Hippocampal formation (tissue), 2 donors: ENCODE results near the gene FMNL1.
"Not testable (repeated sequence)": the region's sequence is repeated elsewhere in the genome, so short reads cannot be mapped to it uniquely, and the experiment has no call there.

Source experiments
- DNase-seq, 2 donors: peaks; one replicate each; lab custom pipeline; 2025; lab: John Stamatoyannopoulos, UW

The FMNL1 gene

GRCh38 chr17:45235416-45236281 lies 14.0 kb downstream of the FMNL1 start:
- peak; percentile 20 to 25 for DNase-seq

- DNase-seq: no peak
Measured at GRCh38 chr17:45236282-45236606, 14.6 kb downstream of the FMNL1 start.

- DNase-seq: no peak
Measured at GRCh38 chr17:45237686-45238085, 16.0 kb downstream of the FMNL1 start.

GRCh38 chr17:45238155-45238774 lies 16.6 kb downstream of the FMNL1 start:
- no peak for DNase-seq

GRCh38 chr17:45240905-45241327 lies 19.2 kb downstream of the FMNL1 start:
- DNase-seq: peak in 1 of 2 donors; percentile 20

GRCh38 chr17:45241328-45242028 lies 19.8 kb downstream of the FMNL1 start:
- DNase-seq: peak in 1 of 2 donors; percentile 11

GRCh38 chr17:45242029-45242414 lies 20.3 kb downstream of the FMNL1 start:
- DNase-seq: no peak

- no peak for DNase-seq
Measured at GRCh38 chr17:45243750-45244149, 22.1 kb downstream of the FMNL1 start.

- no peak for DNase-seq
Measured at GRCh38 chr17:45244725-45245656, 23.3 kb downstream of the FMNL1 start.

GRCh38 chr17:45246338-45246737 lies 24.7 kb downstream of the FMNL1 start:
- DNase-seq: no peak

GRCh38 chr17:45246861-45247428 lies 25.3 kb downstream of the FMNL1 start:
- DNase-seq: no peak

- DNase-seq: no peak
Measured at GRCh38 chr17:45247429-45248131, 25.9 kb downstream of the FMNL1 start.

- DNase-seq: no peak
Measured at GRCh38 chr17:45248132-45248957, 26.7 kb downstream of the FMNL1 start.

GRCh38 chr17:45251931-45252330 lies 30.2 kb downstream of the FMNL1 start:
- DNase-seq: no peak

GRCh38 chr17:45253237-45253636 lies 31.6 kb downstream of the FMNL1 start:
- DNase-seq: not testable (repeated sequence)

GRCh38 chr17:45253879-45254278 lies 32.2 kb downstream of the FMNL1 start:
- no peak for DNase-seq

GRCh38 chr17:45255358-45255757 lies 33.7 kb downstream of the FMNL1 start:
- DNase-seq: no peak

GRCh38 chr17:45256114-45256966 lies 34.7 kb downstream of the FMNL1 start:
- DNase-seq: no peak

GRCh38 chr17:45257115-45257514 lies 35.4 kb downstream of the FMNL1 start:
- no peak for DNase-seq
